ENCODE data around the gene P3H1.

- TF ChIP-seq CTCF (IDR thresholded peaks at IDR 0.05) = no peak
- TF ChIP-seq POLR2A (IDR thresholded peaks at IDR 0.05) = no peak
These were observed 29.6 kb downstream of the P3H1 start for GRCh38 chr1:42737257-42737656.
